HG02571 (cell line): ENCODE measurements around the gene GPRASP2.

Experiments
- ATAC-seq: cut with Tn5 transposase; IDR thresholded peaks from one replicate; pipeline ENCODE4 v1.9.1; 2021; ENCODE audit warnings: mild to moderate bottlenecking, moderate library complexity; ENCODE audit not compliant: unreplicated experiment

The GPRASP2 gene

GRCh38 chrX:102744307-102744706 lies 32.1 kb downstream of the GPRASP2 start:
- ATAC-seq: no peak

DNA sequence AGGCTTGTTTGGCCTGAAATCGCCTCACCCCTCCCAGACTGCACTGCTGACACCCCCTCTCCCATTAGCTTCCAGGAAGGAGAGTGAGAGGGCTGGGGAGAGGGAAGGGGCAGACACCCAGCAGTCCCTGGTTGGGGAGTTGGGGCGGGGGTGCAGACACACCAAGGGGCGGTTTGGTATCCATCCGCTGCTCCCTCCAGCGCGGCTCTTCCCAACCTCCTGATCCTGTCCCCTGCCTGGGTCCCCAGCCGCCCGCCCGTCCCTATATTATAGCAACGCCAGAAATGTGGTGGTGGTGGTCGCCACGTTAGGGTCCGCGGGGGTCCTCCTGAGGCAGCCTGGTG lies 33.2 kb downstream of the GPRASP2 start:
- no peak for ATAC-seq

DNA sequence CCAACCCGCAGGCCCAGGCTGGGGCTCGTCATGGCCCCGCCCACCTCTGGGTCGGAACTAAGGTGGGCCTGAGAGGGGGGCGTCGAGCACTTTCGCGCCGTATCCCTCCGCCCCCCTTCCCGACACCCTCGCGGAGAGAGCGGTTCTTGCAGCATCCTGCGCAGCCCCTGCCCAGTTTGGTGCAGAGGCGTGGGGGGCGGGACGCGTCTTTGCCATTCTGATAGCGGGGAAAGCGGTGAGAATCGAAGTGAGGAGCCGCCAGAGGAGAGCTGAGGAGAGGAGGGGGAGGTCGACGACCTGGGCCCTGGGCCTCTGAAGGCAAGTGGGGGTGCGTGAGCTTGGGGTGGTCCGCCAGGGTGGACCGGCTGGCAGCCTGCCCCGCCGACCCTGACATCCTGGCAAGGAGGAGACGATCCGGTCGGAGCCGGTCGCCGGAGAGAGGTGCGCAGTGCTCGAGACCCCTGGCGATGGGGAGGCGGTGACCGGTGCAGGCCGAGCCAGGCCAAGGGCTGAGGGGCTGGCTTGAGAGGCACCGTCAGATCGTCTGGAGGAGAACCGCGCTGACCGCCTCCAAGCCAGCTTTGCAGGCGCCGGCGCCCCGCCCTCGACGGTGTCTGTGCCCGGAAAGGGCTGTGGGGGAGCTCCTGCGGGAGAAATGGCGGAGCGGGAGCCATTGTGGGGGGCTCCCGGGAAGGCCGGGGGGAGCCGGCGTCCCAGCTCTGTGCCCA lies 33.8 kb downstream of the GPRASP2 start:
- ATAC-seq: no peak

DNA sequence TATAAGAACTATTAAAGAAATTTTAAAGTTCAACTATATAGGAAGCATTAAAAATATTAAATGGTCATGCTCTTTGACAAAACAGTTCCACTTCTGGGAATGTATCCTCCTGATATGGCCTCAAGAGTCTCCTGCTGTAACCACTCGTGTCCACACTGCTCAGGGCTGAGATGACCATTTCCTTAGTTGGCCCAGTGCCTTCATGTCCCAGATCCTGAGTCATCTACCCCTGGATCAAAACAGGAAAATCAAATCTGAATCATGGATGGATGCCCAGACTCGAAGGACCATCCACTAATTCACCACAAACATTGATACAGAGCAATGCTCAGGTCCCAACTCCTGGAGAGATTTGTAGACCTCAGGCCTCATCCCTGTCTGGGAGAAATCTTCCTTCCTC lies 53.0 kb downstream of the GPRASP2 start:
- ATAC-seq: no peak

- ATAC-seq: no peak
Observed at GRCh38 chrX:102765809-102766208, 53.6 kb downstream of the GPRASP2 start.

- ATAC-seq: no peak
Observed at GRCh38 chrX:102767287-102767686, 55.0 kb downstream of the GPRASP2 start.
